B cell (primary cell): ENCODE results near the gene UNC13A. TPM values are rescaled to one million over a fixed set of nuclear protein-coding genes. Genes with fewer than 3 reads are reported as not detected.

Source experiments
- ATAC-seq: fragments of 200-7000 bp; cut with Tn5 transposase; one replicate; pipeline ENCODE4 v1.10.0; 2021; ENCODE audit warnings: low read depth, mild to moderate bottlenecking, moderate number of reproducible peaks, moderate library complexity
- CTCF ChIA-PET: fragments of 350-600 bp; sonication (Branson Sonifier 250); formaldehyde crosslinking; loops from one replicate; lab custom pipeline; 2021; ENCODE audit warnings: antibody characterized with exemption, inconsistent platforms; lab: Charles Lee
- POLR2A ChIA-PET: fragments of 350-600 bp; sonication (Branson Sonifier 250); formaldehyde crosslinking; loops from one replicate; lab custom pipeline; 2021; ENCODE audit warnings: antibody characterized with exemption; lab: Charles Lee
- DNase-seq: peaks from one replicate; pipeline ENCODE4 v3.0.0; 2013
- H2AFZ ChIP-seq: 2 replicates; pipeline ENCODE4 v1.6.1; 2012; ENCODE audit warnings: mild to moderate bottlenecking, low read depth, low read length; ENCODE audit not compliant: insufficient read depth, poor library complexity, severe bottlenecking
- H3K27ac ChIP-seq, 2 donors: 1 replicate in 1 of 2; 2 replicates in 1 of 2; pipeline ENCODE4 v1.5.1; 2012 to 2013; ENCODE audit warnings: low read length in 2 of 2, mild to moderate bottlenecking in 2 of 2, moderate library complexity in 1 of 2
- H3K27me3 ChIP-seq, 4 experiments: fragments of 200-600 bp in 1 of 4; sonication (generic) in 1 of 4; replicated peaks in 1 of 4; 1 replicate in 2 of 4; 2 replicates in 2 of 4; pipeline versions ENCODE4 v1.6.1 to v1.7.0; 2013 to 2016; ENCODE audit warnings: low read length in 3 of 4, mild to moderate bottlenecking in 2 of 4, mixed read lengths in 1 of 4, moderate library complexity in 1 of 4; ENCODE audit not compliant: insufficient read depth in 4 of 4, control insufficient read depth in 3 of 4; ENCODE audit errors: control extremely low read depth in 1 of 4
- H3K36me3 ChIP-seq, 2 experiments: replicated peaks in 1 of 2; 1 replicate in 1 of 2; 2 replicates in 1 of 2; pipeline versions ENCODE4 v1.6.1 to v1.7.1; 2013; ENCODE audit warnings: low read length in 1 of 2; ENCODE audit not compliant: insufficient read depth in 2 of 2, control insufficient read depth in 1 of 2; ENCODE audit errors: control extremely low read depth in 1 of 2, extremely low read depth in 1 of 2
- H3K4me1 ChIP-seq, 2 donors: fragments of 200-600 bp in 1 of 2; sonication (generic) in 1 of 2; 1 replicate in 1 of 2; 2 replicates in 1 of 2; pipeline versions ENCODE4 v1.5.1 to v1.6.1; 2013 to 2017; ENCODE audit warnings: low read length in 2 of 2; ENCODE audit not compliant: control insufficient read depth in 2 of 2, insufficient read depth in 2 of 2
- H3K4me2 ChIP-seq: replicated peaks from 2 replicates; pipeline ENCODE3; 2012; ENCODE audit warnings: mild to moderate bottlenecking, low read depth, low read length; ENCODE audit not compliant: poor library complexity, severe bottlenecking
- H3K4me3 ChIP-seq, 5 experiments: fragments of 200-600 bp in 1 of 5; sonication (generic) in 1 of 5; 1 replicate in 3 of 5; 2 replicates in 2 of 5; pipeline versions ENCODE4 v1.5.1 to v1.7.0; 2011 to 2016; ENCODE audit warnings: low read length in 4 of 5, mild to moderate bottlenecking in 4 of 5, low read depth in 2 of 5, control low read depth in 1 of 5, moderate library complexity in 1 of 5; ENCODE audit not compliant: insufficient read depth in 1 of 5; ENCODE audit errors: control extremely low read depth in 1 of 5, extremely low read depth in 1 of 5
- H3K79me2 ChIP-seq: fragments of 200-600 bp; sonication (generic); one replicate; pipeline ENCODE4 v1.6.0; 2016; ENCODE audit warnings: low read length; ENCODE audit not compliant: control insufficient read depth, insufficient read depth
- H3K9ac ChIP-seq: fragments of 200-600 bp; sonication (generic); 2 replicates; pipeline ENCODE4 v1.6.1; 2017; ENCODE audit warnings: mild to moderate bottlenecking, low read length, moderate library complexity
- H3K9me3 ChIP-seq, 3 donors: one replicate each; pipeline versions ENCODE4 v1.6.1 to v1.7.1; 2013; ENCODE audit warnings: low read length in 2 of 3; ENCODE audit not compliant: control insufficient read depth in 2 of 3, insufficient read depth in 1 of 3; ENCODE audit errors: control extremely low read depth in 1 of 3
- H4K20me1 ChIP-seq: 2 replicates; pipeline ENCODE4 v1.6.0; 2012; ENCODE audit warnings: mild to moderate bottlenecking, low read length; ENCODE audit not compliant: insufficient read depth, control insufficient read depth, poor library complexity, severe bottlenecking
- H3K27ac Mint-ChIP-seq: one replicate; pipeline ENCODE4 v1.8.0; 2021; ENCODE audit warnings: mixed read lengths
- H3K27me3 Mint-ChIP-seq: one replicate; pipeline ENCODE4 v1.8.0; 2021; ENCODE audit warnings: mixed read lengths
- H3K4me1 Mint-ChIP-seq: one replicate; pipeline ENCODE4 v1.8.0; 2021; ENCODE audit warnings: mixed read lengths
- H3K4me3 Mint-ChIP-seq: one replicate; pipeline ENCODE4 v1.8.0; 2021; ENCODE audit warnings: mixed read lengths
- H3K9me3 Mint-ChIP-seq: one replicate; pipeline ENCODE4 v1.8.0; 2022; ENCODE audit warnings: mixed read lengths; ENCODE audit not compliant: insufficient read depth
- CTCF ChIP-seq: fragments of 200-600 bp; IDR thresholded peaks from one replicate; pipeline ENCODE4 v1.8.0; 2022; ENCODE audit warnings: antibody characterized with exemption, mild to moderate bottlenecking
- EZH2 ChIP-seq: IDR thresholded peaks from 2 replicates; pipeline ENCODE4 v1.6.1; 2012; ENCODE audit warnings: borderline replicate concordance, low read depth, mild to moderate bottlenecking, moderate library complexity, low read length; ENCODE audit not compliant: insufficient read depth, poor library complexity, severe bottlenecking
- WGBS: methylation state at CpG from one replicate; pipeline ENCODE4 v1.1.5; 2013; ENCODE audit warnings: missing lambda C conversion rate; ENCODE audit not compliant: insufficient coverage; 5-methylcytosine and 5-hydroxymethylcytosine counted together
- intact Hi-C: fragments of 100-400 bp; cut with micrococcal nuclease; formaldehyde crosslinking; loops from one replicate; pipeline ENCODE4 v1.10.0; 2022
- polyA plus RNA-seq: library from polyadenylated mRNA; depleted of rRNA; stranded (reverse); fragments of >200 nt; gene quantifications from 2 replicates; pipeline ENCODE4 v1.2.3, GENCODE V29; 2012
- total RNA-seq, 2 donors: library from RNA; stranded (reverse); fragments of 120-200 nt in 1 of 2; gene quantifications; 1 replicate in 1 of 2; 2 replicates in 1 of 2; pipeline versions ENCODE4 v1.2.3 to v1.2.4, GENCODE V29; 2013 to 2022

Gene UNC13A
- total and polyA plus RNA-seq, 2 donors (not counting 1 experiment from before 2014, with no cell fraction given): 0.10 TPM; not detected in 1

GRCh38 chr19:17564781-17565180, 123.4 kb downstream of the UNC13A start:
- Mint-ChIP-seq H3K4me1 (peaks cover 4% of the 10 kb centered on the region), H3K9me3 (no peaks in the 10 kb centered on the region), H3K4me3 (no peak overlapping the region), H3K27ac (no peak overlapping the region), H3K27me3 (no peaks in the 10 kb centered on the region)
- ChIA-PET CTCF (interaction anchor here (1.1 to 1.3 kb wide), 2 partner anchors 69 to 106 kb away, joined by 3 read pairs; no protein-coding TSS in a partner anchor), POLR2A (no interaction called here)
- DNase-seq (no peak), ATAC-seq (no peak)
- Histone ChIP-seq H3K36me3 (peaks cover 13 to 73% of the 10 kb centered on the region in 2 experiments), H3K27me3 (no peaks in the 10 kb centered on the region), H3K4me3 (no peak overlapping the region), H3K9me3 (no peaks in the 10 kb centered on the region), H2AFZ (no peak overlapping the region), H3K79me2 (peaks cover 27% of the 10 kb centered on the region), H3K9ac (no peak overlapping the region), H3K4me1 (no peaks in the 10 kb centered on the region), H3K27ac (no peak overlapping the region), H4K20me1 (peaks cover 13% of the 10 kb centered on the region), H3K4me2 (no peak overlapping the region)
- whole genome bisulfite sequencing: 76% methylated on average over 6 of the region's 6 CpGs
- TF ChIP-seq CTCF (no peak), EZH2 (no peak)
- intact Hi-C loops: no loop called here

GRCh38 chr19:17562561-17562960, 125.6 kb downstream of the UNC13A start:
- ChIA-PET POLR2A (no interaction called here), CTCF (interaction anchor here (0.6 to 0.9 kb wide), 4 partner anchors 11 to 812 kb away, joined by 3 to 7 read pairs (median 4); no protein-coding TSS in a partner anchor)
- Histone ChIP-seq H3K27ac (no peak overlapping the region), H2AFZ (no peak overlapping the region), H3K79me2 (peaks cover 36% of the 10 kb centered on the region), H3K4me3 (no peak overlapping the region), H3K4me2 (no peak overlapping the region), H3K36me3 (peaks cover 9 to 62% of the 10 kb centered on the region in 2 experiments), H3K27me3 (no peaks in the 10 kb centered on the region), H3K9me3 (no peaks in the 10 kb centered on the region), H4K20me1 (peaks cover 28% of the 10 kb centered on the region), H3K9ac (no peak overlapping the region), H3K4me1 (no peaks in the 10 kb centered on the region)
- H3K27me3 Mint-ChIP-seq: no peaks in the 10 kb centered on the region
- H3K9me3 Mint-ChIP-seq: no peaks in the 10 kb centered on the region
- no peak for TF ChIP-seq CTCF
- no peak for TF ChIP-seq EZH2
- peaks cover 4% of the 10 kb centered on the region for H3K4me1 Mint-ChIP-seq
- ATAC-seq (no peak), DNase-seq (no peak)
- H3K4me3 Mint-ChIP-seq: no peak overlapping the region
- 74% methylated on average over 9 of the region's 11 CpGs for WGBS
- intact Hi-C loops: no loop called here
- H3K27ac Mint-ChIP-seq: peak overlapping the region; percentile 59
